ENCODE measurements around the gene TSPEAR.
A peak's percentile ranks its signal among the peaks of the same experiment; 100 is the strongest.
"Not testable (repeated sequence)": the region's sequence is repeated elsewhere in the genome, so short reads cannot be mapped to it uniquely, and the experiment has no call there.

Gene TSPEAR

GRCh38 chr21:44623575-44623974 is 87.8 kb downstream of the TSPEAR start:
- DNase-seq = no peak

DNA sequence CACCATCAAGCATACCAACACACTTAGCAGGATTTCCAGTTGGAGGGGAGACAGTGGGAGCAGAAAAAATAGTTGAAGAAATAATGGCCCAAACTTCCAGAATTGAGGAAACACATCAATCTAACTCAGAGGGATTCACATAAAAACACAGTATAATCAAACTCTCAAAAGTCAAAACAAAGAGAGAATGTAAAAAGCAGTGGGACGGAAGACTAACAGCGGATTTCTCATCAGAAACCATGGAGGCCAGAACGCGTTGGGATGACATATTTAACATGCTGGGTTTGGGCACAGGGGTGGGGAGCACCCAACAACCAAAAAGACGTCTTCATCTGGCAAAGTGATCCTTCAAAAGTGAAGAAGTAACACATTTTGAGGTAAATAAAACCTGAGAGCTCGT is 91.5 kb downstream of the TSPEAR start:
- no peak for DNase-seq

DNA sequence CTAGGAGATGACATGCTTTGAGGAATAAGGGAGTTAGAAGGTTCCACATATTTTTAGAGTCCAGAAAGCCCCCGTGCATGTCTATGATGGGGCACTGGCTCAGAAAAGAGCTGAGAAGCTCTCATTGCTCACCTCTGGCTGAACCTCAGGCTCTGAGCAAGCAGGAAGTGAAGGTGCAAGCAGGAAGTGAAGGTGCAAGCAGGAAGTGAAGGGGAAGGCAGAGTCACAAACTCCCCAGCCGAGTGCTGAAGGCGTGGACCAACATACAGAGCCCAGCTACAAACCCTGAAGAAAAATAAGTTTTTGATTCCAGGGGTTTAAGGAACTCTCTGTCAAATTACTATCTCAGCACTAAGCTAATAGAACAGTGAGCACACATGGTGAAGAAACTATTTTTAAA is 92.5 kb downstream of the TSPEAR start:
- no peak for DNase-seq

DNA sequence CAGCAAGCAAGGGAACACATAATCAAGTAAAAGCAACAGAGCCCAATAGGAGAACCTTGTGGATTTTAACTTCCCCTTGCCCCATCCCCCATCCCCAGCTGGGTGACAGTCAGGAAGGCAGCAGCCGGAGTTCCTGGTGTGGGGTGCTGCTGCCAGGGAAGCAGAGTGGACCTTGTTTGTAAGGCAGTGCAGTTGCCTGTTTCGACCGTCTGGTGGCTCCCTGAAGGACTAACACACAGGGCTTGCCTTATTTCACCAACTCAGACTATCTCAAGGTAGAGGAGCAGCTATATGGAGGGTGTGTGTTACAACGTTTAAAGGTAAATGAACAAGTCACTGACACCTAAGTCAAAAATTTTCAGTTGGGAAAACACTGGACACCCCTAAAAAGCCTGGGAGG is 92.9 kb downstream of the TSPEAR start:
- peak; percentile 35 for DNase-seq

DNA sequence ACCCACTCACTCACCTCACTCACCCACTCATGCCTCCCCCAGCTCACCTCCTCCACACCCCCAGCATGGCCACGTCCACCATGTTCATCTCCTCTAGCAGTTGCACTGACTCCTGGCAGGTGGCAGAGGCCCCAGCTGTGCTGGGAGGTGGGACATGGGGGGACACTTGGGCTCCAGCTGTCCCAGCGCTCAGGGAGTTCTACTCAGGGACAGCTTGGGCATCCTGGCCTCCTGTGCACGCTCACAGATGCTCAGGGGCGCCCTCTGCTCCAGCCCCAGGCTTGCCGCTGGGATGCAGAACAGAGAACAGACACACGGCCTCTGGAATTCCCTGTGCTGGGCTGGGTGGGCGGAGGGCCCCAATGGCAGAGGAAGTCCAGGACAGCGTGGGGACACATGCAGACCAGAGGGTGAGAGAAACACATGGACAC is 94.3 kb downstream of the TSPEAR start:
- no peak for DNase-seq

- DNase-seq = no peak
These were observed 94.8 kb downstream of the TSPEAR start for GRCh38 chr21:44616591-44616926.

- DNase-seq = no peak
These were observed 95.3 kb downstream of the TSPEAR start for GRCh38 chr21:44615911-44616590.

DNA sequence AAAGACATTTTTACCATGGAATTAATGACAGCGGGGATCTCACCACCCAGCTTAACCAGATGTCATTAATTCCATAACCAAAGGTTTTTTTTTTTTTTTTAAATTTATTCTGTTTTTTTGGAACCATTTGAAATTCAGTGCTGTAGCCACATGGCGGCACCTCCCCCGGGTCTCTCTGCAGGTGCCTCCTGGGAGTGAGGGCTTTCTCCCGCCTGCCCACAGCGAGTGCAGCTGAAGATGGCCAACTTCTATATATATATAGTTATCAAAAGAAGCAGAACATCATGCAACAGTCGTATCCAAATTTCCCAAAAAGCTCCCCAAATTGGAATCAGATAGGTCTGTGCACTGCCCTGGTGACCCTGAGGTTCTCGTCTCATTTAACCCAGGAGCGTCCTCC is 95.9 kb downstream of the TSPEAR start:
- no peak for DNase-seq

DNA sequence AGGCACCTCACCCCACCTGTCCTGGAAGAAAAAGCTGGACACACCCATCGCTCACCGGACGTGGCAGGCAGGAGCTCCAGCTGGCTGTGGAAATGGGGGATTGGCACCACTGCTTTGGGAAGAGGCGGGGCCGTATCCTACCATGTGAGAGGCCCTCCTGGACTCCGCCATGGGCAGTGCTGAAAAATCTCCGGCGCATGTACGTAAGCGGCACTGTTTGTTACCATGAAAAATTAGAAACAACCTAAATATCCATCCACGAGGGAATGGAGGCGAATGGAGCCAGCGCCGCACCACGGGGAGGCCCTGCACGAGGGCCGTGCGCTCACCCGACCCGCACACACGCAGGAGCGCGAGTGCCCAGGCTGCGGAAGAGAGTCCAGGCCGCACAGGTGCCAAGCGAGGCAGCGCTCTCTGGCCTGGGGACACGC is 96.4 kb downstream of the TSPEAR start:
- no peak for DNase-seq

- no peak for DNase-seq
These were observed 97.2 kb downstream of the TSPEAR start for GRCh38 chr21:44614161-44614631.

- no peak for DNase-seq
These were observed 97.8 kb downstream of the TSPEAR start for GRCh38 chr21:44613386-44614155.

DNA sequence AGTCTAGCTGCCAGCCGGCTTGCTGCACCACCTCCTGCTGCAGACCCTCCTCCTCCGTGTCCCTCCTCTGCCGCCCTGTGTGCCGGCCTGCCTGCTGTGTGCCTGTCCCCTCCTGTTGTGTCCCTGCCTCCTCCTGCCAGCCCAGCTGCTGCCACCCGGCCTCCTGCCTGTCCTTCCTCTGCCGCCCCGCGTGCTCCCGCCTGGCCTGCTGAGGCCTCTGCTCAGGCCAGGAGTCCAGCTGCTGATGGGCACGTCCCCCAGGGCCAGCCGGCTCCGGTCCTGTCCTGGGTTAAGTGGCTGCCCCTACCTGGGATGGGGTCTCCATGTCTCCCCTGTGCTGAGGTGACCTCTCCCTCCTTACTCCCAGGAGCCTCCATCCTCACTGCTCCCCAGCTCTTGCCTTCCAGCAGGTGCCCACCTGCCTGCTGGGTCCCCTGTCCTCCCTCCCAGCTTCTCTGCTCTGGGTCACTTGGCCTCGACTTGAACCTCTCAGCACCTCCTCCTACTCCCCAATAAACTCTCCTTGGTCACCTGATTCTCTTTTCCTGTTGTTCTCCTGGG is 98.6 kb downstream of the TSPEAR start:
- no peak for DNase-seq

DNA sequence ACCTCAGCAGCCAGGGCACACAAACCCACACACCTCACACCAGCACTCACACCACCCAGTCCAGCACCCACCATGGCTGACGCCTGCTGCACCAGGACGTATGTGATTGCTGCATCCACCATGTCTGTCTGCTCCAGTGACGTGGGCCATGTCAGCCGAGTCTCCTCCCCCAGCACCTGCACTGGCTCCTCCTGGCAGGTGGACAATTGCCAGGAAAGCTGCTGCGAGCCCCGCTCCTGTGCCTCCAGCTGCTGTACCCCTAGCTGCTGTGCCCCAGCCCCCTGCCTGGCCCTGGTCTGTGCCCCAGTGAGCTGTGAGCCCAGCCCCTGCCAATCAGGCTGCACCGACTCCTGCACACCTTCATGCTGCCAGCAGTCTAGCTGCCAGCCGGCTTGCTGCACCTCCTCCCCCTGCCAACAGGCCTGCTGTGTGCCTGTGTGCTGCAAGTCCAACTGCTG is 99.3 kb downstream of the TSPEAR start, which contains the start of gene KRTAP10-8:
KRTAP10-8 (plus strand) TSS at position 51 of the 458 bp plus-strand sequence; CDS start at position 73, 22 bp downstream.
- no peak for DNase-seq

GRCh38 chr21:44611551-44611950 is 99.8 kb downstream of the TSPEAR start:
- DNase-seq = no peak

GRCh38 chr21:44610157-44610843 is 101.1 kb downstream of the TSPEAR start:
- not testable (repeated sequence) for DNase-seq

GRCh38 chr21:44609193-44609592 is 102.2 kb downstream of the TSPEAR start:
- DNase-seq = no peak

- no peak for DNase-seq
These were observed 104.9 kb downstream of the TSPEAR start for GRCh38 chr21:44606495-44606894.

GRCh38 chr21:44603911-44604310 is 107.5 kb downstream of the TSPEAR start:
- DNase-seq = no peak

GRCh38 chr21:44603109-44603875 is 108.1 kb downstream of the TSPEAR start:
- DNase-seq = no peak

- DNase-seq = no peak
These were observed 108.9 kb downstream of the TSPEAR start for GRCh38 chr21:44602463-44602850.

DNA sequence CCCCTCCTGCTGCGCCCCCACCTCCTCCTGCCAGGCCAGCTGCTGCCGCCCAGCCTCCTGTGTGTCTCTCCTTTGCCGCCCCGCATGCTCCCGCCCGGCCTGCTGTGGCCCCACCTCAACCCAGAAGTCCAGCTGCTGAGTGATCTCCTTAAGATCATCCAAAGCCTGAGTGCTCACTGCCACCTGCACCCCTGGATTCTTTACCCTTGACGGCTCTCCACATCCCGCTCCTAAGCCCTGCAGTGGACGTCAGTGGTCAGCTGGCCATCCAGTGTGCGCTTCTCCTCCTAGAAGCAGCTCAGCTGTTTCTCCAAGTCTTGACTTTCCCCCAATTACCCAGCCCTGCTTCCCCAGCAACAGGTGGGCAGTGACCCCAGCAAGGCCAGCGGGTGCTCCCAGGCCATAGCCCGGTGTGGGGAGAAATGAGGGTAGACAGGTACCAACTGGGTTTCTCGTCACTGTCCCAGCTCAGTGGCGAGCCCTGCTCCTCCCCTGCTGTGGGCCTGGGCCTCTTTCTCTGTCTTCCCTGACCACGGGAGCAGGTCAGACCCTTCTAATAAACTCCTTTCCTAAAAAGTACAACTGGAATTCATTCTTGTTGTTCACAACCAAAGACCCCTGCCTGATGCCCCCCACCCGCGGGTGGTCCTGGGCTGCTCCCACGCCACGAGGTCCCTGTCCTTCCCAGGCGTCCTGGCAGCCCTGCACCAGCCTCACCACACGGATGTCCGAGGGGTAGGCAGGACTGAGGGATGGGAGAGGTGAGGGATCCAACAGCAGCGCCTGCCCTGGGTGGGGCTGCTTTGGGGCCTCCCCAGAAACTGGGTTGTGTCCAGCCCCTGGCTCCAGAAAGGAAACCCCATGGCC is 109.5 kb downstream of the TSPEAR start:
- no peak for DNase-seq
